A673 (cell line): Measurements from ENCODE around the gene NCKAP5.

Experiments used
- CTCF ChIP-seq: fragments of 300-800, 200-600 bp; sonication (generic); conservative IDR thresholded peaks from 2 replicates; pipeline ENCODE4 v1.5.1; 2017; ENCODE audit warnings: low read depth, mild to moderate bottlenecking, antibody characterized with exemption, low read length, moderate library complexity, mixed read lengths
- EZH2 ChIP-seq: fragments of 200-600 bp; sonication (generic); IDR thresholded peaks from 2 replicates; pipeline ENCODE4 v1.6.1; 2017; ENCODE audit warnings: borderline replicate concordance, low read depth, mild to moderate bottlenecking, mixed read lengths, antibody characterized with exemption, low read length; ENCODE audit not compliant: poor library complexity, severe bottlenecking

DNA sequence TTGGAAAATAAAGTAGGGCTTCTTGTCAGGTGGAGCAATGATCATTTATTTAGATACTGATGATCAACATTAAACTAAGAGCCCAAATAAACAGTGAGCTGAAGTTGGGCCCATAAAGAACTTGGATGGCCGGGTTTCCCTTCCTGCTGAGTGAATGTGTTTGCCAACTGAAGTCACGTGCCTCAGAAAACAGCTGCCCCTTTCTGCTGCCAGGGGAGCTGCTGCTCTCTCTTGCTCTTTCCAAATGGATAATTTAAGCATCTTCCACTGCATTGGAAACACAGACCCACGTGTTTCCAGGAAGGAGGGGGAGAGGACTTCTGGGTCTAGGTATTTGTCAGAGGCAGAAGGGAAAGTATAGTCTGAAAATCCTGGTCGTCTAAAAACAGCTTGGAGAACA lies 22.9 kb upstream of the NCKAP5 start:
- TF ChIP-seq CTCF (no peak), EZH2 (no peak)
